Activated naive CD8-positive, alpha-beta T cell treated with anti-CD3 and anti-CD28 coated beads, Interleukin-2, amount 10 ng/mL, durations not matched to agents 7 days and 5 days (primary cell): ENCODE data around the gene DGKI. TPM values are rescaled to one million over a fixed set of nuclear protein-coding genes. Genes with fewer than 3 reads are reported as not detected.
"Not testable (repeated sequence)": the region's sequence is repeated elsewhere in the genome, so short reads cannot be mapped to it uniquely, and the experiment has no call there.

ENCODE experiments used
- ATAC-seq: fragments of 150-1000 bp; cut with Tn5 transposase; one replicate; pipeline ENCODE4 v1.10.0; 2021; ENCODE audit warnings: low read depth, moderate library complexity
- POLR2A ChIA-PET: fragments of 350-600 bp; sonication (Branson Sonifier 250); formaldehyde crosslinking; loops from one replicate; lab custom pipeline; 2021; ENCODE audit warnings: antibody characterized with exemption; lab: Charles Lee
- DNase-seq: peaks from one replicate; pipeline ENCODE4 v3.0.0; 2021
- H3K27ac Mint-ChIP-seq: one replicate; pipeline ENCODE4 v1.8.0; 2022; ENCODE audit warnings: mild to moderate bottlenecking, mixed read lengths
- H3K27me3 Mint-ChIP-seq: one replicate; pipeline ENCODE4 v1.8.0; 2022; ENCODE audit warnings: mild to moderate bottlenecking, moderate library complexity, mixed read lengths
- H3K36me3 Mint-ChIP-seq: one replicate; pipeline ENCODE4 v1.8.0; 2021; ENCODE audit warnings: mild to moderate bottlenecking, mixed read lengths
- H3K4me1 Mint-ChIP-seq: one replicate; pipeline ENCODE4 v1.8.0; 2021; ENCODE audit warnings: mixed read lengths
- H3K4me3 Mint-ChIP-seq: one replicate; pipeline ENCODE4 v1.8.0; 2022; ENCODE audit warnings: mild to moderate bottlenecking, moderate library complexity, mixed read lengths
- H3K9me3 Mint-ChIP-seq: one replicate; pipeline ENCODE4 v1.8.0; 2021; ENCODE audit warnings: mixed read lengths
- total RNA-seq, 2 experiments: library from RNA; stranded (reverse); gene quantifications; one replicate each; pipeline ENCODE4 v1.2.3, GENCODE V29; 2021

The DGKI gene
- total RNA-seq, 2 experiments from 2014 or later: not detected

DNA sequence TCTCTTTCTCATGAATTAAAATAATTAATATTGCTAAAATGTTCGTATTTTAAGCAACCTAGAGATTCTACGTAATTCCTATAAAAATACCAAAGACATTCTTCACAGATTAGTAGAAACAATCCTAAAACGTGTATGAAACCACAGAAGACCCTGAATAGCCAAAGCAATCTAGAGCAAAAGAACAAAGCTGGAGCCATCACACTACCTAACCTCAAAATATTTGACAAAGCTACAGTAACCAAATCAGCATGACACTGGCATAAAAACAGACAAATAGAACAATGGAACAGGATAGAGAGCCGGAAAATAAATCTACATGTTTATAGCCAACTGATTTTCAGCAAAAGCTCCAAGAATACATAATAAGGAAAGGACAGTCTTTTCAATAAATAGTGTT is 397.8 kb downstream of the DGKI start:
- DNase-seq (no peak), ATAC-seq (no peak)
- H3K9me3 Mint-ChIP-seq: no peaks in the 10 kb centered on the region
- H3K27me3 Mint-ChIP-seq: peaks cover 5% of the 10 kb centered on the region
- H3K4me3 Mint-ChIP-seq: no peak overlapping the region
- POLR2A ChIA-PET: no interaction called here
- no peak overlapping the region for H3K27ac Mint-ChIP-seq
- H3K4me1 Mint-ChIP-seq: no peaks in the 10 kb centered on the region
- H3K36me3 Mint-ChIP-seq: no peaks in the 10 kb centered on the region

DNA sequence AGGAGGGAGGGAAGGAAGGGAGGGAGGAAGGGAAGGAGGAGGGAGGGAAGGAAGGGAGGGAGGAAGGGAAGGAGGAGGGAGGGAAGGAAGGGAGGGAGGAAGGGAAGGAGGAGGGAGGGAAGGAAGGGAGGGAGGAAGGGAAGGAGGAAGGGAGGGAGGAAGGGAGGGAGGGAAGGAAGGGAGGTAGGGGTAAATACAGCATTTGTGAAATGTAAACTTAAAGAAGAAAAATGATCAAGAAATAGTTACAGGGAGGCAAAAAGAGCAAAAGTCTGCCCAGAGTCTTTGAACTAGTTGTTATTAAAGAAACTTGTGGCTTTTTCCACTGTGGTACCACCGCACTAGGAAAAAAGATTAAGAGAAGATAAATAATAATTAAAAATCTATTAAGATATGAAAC is 398.2 kb downstream of the DGKI start:
- H3K4me3 Mint-ChIP-seq, H3K4me1 Mint-ChIP-seq, H3K27me3 Mint-ChIP-seq, ATAC-seq, DNase-seq, POLR2A ChIA-PET, H3K9me3 Mint-ChIP-seq, H3K27ac Mint-ChIP-seq, H3K36me3 Mint-ChIP-seq: not testable (repeated sequence)

DNA sequence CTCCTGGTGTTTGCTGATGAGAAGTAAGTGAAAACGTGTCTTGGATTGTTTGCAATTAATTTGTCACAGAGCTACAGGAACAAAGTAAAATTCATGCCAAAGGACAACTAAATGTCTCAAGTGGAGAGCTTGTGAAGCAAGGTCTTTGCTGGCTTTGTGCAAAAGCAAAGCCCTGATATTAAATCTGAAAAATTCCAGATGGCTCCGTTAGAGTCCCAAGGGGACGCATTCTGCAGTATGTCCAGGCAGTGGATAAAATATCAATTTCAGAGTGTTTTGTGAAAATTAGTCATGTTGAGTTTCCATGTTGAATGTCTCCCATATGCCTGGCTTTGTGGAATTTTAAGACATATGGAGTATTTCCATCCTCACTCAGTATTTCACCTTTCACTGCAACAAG is 400.7 kb downstream of the DGKI start:
- no peak overlapping the region for H3K4me3 Mint-ChIP-seq
- no peaks in the 10 kb centered on the region for H3K9me3 Mint-ChIP-seq
- POLR2A ChIA-PET: no interaction called here
- no peak overlapping the region for H3K27ac Mint-ChIP-seq
- H3K4me1 Mint-ChIP-seq: no peaks in the 10 kb centered on the region
- DNase-seq (no peak), ATAC-seq (no peak)
- H3K36me3 Mint-ChIP-seq: no peaks in the 10 kb centered on the region
- H3K27me3 Mint-ChIP-seq: peaks cover 3% of the 10 kb centered on the region

DNA sequence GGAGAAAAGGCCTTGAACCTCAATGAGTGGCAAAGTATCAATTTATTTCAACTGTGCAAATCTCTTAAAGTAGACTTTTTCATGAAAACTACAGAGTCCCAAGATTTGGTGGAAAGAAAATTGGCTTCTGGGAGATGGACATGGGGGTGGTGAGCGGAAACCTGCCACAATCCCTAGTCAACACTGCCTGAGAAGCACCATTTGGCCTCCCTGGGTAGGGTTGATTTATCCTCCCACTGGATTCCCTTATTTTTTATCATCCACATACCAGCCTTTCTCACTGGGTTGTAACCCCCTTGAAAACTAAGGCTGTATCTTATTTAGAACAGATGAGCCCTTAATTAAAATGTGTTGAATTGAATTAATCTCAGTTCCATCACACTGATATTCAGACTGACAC is 401.5 kb downstream of the DGKI start:
- H3K4me3 Mint-ChIP-seq: no peak overlapping the region
- H3K27ac Mint-ChIP-seq: no peak overlapping the region
- no peaks in the 10 kb centered on the region for H3K9me3 Mint-ChIP-seq
- no peaks in the 10 kb centered on the region for H3K36me3 Mint-ChIP-seq
- no peaks in the 10 kb centered on the region for H3K4me1 Mint-ChIP-seq
- DNase-seq (no peak), ATAC-seq (no peak)
- H3K27me3 Mint-ChIP-seq: peaks cover 3% of the 10 kb centered on the region
- POLR2A ChIA-PET: no interaction called here

DNA sequence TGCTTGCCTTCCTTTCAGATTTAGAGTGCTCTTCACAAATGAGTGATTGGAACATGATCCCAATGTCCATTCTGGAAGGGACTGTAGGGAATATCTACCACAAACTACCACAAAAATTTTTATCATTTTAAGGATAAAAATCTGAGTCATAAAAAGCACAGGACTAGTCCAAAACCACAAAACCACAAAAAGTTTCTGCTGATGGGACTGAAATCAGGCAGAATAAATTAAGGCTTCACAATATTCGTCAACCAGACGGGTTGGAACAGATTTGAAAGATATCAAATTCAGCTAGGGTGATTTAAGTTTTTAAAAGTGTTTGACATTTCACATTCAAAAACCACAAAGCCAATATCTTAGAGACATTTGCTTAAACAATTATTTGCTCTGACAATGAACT is 403.2 kb downstream of the DGKI start:
- ATAC-seq: no peak
- POLR2A ChIA-PET: no interaction called here
- peaks cover 3% of the 10 kb centered on the region for H3K27me3 Mint-ChIP-seq
- H3K4me3 Mint-ChIP-seq: no peak overlapping the region
- peaks cover 2% of the 10 kb centered on the region for H3K9me3 Mint-ChIP-seq
- no peaks in the 10 kb centered on the region for H3K36me3 Mint-ChIP-seq
- H3K27ac Mint-ChIP-seq: no peak overlapping the region
- H3K4me1 Mint-ChIP-seq: no peaks in the 10 kb centered on the region
- DNase-seq: no peak

DNA sequence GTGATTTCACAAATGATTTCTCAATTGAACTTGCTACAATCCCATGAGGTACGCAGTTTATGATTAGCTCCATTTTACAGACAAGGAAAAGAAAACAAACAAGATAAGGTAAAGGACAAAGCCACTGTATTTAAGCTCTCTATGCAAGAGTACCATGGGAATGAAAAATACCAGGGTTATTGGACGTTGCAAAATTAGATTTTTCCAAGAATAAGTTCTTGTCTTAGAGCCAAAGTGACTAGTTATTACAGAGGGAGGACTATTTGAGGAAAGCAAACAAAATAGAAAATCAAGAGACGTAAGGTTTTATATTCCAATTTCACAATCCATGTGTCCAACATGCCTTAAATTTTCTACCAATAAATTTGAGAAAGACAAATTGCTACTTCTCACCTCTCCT is 405.3 kb downstream of the DGKI start:
- POLR2A ChIA-PET: no interaction called here
- no peaks in the 10 kb centered on the region for H3K27me3 Mint-ChIP-seq
- no peak overlapping the region for H3K27ac Mint-ChIP-seq
- no peaks in the 10 kb centered on the region for H3K36me3 Mint-ChIP-seq
- H3K9me3 Mint-ChIP-seq: peaks cover 2% of the 10 kb centered on the region
- no peaks in the 10 kb centered on the region for H3K4me1 Mint-ChIP-seq
- no peak for DNase-seq
- ATAC-seq: no peak
- H3K4me3 Mint-ChIP-seq: no peak overlapping the region

DNA sequence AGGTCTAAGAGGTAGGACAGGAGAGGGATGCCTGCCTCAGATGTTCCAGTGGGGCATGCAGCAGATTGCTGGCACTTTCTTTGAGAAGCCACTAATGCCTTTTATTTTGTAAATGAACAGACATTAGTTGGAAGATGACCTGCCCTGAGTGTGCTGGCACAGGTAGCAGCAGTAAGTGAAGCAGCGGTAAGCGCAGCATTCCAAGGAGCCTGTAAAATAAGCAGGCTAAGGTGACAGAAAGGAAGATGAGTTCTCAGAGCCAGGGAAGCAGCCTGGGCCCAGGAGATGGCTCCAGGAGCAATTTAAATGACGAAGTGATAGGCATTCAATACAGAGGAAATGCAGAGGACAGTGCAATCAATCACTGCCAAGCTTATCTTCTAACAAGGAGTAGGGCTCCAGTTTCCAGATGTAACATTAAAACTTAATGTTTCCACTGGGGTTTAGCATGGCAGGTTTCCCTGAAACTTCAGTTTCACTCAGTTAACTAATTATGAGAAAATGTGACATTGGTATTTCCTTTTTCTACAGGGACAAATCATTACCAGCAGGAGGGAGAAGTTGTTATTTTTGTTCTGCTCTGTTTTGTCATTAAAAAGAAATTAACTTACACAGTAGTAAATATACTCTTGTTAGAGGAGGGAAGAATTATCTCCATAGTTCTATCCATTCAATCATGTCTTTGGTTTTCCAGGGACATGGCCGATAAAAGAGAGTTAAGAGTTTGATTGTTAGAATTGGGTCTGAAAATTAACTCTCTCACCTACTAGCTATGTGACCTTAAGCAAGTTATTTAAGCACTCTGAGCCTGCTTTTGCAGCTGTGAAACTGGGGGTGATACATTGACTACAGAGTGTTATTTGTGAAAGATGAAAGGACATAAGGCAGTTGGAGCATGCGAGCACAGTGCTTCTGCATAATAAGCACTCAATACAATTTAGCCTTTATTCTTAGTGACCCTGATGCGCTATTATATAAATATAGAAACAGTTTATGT is 406.6 kb downstream of the DGKI start:
- Mint-ChIP-seq H3K4me1 (no peaks in the 10 kb centered on the region), H3K27me3 (no peaks in the 10 kb centered on the region), H3K27ac (no peak overlapping the region), H3K36me3 (no peaks in the 10 kb centered on the region), H3K9me3 (peaks cover 2% of the 10 kb centered on the region), H3K4me3 (no peak overlapping the region)
- DNase-seq (no peak), ATAC-seq (no peak)
- POLR2A ChIA-PET: no interaction called here

DNA sequence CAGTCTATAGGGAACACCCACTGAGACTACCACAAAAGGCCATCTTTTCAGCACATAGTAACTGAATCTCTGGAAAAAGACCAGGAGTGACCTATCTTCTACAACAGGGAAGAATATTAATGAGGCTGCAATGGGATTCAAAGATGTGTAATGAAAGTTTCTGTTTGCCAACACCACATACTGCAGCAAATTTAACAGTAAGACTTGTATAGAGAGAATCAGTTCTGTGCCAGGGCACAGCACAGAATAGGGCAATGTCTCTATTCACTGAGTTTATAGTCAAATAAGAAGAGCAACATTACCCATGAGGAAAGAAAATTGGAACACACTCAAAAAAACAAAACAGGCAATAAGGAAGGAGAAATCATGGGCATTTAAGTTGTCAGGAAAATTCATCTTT is 411.8 kb downstream of the DGKI start:
- ATAC-seq (no peak), DNase-seq (no peak)
- Mint-ChIP-seq H3K9me3 (peaks cover 3% of the 10 kb centered on the region), H3K4me1 (no peaks in the 10 kb centered on the region), H3K4me3 (no peak overlapping the region), H3K36me3 (no peaks in the 10 kb centered on the region), H3K27ac (no peak overlapping the region), H3K27me3 (no peaks in the 10 kb centered on the region)
- POLR2A ChIA-PET: no interaction called here

DNA sequence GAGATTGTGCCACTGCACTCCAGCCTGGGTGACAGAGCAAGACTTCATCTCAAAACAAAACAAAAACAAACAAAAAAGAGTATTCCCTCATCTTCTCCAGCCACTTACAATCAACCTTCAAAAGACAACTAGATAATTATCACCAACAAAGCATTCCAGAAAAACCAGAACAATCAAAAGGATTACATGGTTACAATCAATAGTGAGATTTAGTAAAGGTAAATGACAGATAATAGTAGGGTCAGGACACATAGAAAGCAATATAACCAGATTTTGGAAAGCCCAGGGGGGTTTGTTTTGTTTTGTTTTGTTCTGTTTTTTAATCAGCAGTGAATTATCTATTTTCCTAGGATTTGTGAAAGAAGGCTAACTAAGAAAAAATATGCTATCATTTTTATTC is 412.2 kb downstream of the DGKI start:
- Mint-ChIP-seq H3K27ac (no peak overlapping the region), H3K4me1 (no peaks in the 10 kb centered on the region)
- POLR2A ChIA-PET: no interaction called here

DNA sequence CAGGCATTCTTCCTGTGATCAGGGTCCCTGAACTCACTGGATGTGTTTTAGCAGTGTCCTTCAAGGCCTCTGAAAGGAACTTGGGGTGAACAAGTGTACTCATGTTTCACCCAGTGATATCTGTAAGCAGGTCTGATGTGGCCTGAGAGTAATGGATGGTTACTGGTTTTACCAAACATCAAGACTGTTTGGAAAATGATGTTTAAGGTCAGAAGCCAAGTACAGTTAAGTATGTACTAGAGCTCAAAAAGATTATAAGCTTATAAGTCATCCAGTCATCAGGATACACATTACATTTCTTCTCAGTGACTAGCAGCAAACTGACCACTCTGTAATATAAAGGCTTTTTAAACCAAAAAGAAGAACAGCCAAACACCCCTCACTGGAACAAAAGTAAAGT is 423.5 kb downstream of the DGKI start:
- no peaks in the 10 kb centered on the region for H3K9me3 Mint-ChIP-seq
- ATAC-seq: no peak
- no peak overlapping the region for H3K4me3 Mint-ChIP-seq

More for the DNA sequence above, 412.2 kb downstream of the DGKI start:
- H3K4me3 Mint-ChIP-seq: no peak overlapping the region
- H3K9me3 Mint-ChIP-seq: peaks cover 3% of the 10 kb centered on the region
- DNase-seq (no peak), ATAC-seq (no peak)
- H3K27me3 Mint-ChIP-seq: no peaks in the 10 kb centered on the region
- no peaks in the 10 kb centered on the region for H3K36me3 Mint-ChIP-seq

DNA sequence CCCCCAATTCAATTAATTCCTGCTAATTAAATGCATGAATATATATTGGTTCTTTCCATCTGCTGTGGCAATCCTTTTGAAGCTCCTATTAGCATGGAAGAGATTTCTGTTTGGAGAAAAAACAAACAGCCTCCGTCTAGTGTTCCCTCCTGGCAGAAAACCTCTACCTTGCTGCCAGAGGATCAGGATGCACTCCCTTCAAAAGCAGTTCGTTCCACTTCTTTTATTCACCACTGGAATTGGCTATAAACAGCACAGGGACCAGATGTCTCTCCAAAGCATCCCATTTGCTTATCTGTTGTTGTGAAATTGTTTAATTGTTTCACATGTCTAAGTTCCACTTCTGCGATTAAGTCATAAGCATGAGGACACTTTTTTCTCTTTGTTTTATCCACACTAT is 425.4 kb downstream of the DGKI start:
- POLR2A ChIA-PET: no interaction called here
- DNase-seq (no peak), ATAC-seq (no peak)
- Mint-ChIP-seq H3K4me1 (no peaks in the 10 kb centered on the region), H3K36me3 (no peaks in the 10 kb centered on the region), H3K27me3 (no peaks in the 10 kb centered on the region), H3K27ac (no peak overlapping the region), H3K4me3 (no peak overlapping the region), H3K9me3 (no peaks in the 10 kb centered on the region)

More for the DNA sequence above, 423.5 kb downstream of the DGKI start:
- no peak overlapping the region for H3K27ac Mint-ChIP-seq
- no peaks in the 10 kb centered on the region for H3K4me1 Mint-ChIP-seq
- DNase-seq: no peak
- no peaks in the 10 kb centered on the region for H3K27me3 Mint-ChIP-seq
- POLR2A ChIA-PET: no interaction called here
- H3K36me3 Mint-ChIP-seq: no peaks in the 10 kb centered on the region

DNA sequence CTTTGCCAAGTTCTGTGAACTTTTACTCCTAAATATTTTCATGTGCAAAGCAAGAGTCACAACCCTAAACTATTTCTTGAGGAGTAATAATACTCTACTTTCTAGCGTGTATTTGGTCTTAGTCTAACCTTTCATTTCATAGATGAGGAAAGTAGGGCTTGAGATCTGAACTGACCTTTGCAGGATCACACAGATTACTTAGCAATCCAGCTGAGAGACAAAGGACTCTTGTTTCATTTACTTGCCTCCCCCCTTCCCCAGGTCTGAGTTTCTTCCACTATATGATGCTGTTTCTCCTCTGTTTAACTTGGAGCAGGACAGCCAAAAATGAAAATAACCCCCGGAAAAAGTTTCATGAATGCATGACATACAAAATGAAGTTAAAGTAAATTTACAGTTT is 427.9 kb downstream of the DGKI start:
- DNase-seq: no peak
- no peak for ATAC-seq
- no peaks in the 10 kb centered on the region for H3K9me3 Mint-ChIP-seq
- no peak overlapping the region for H3K4me3 Mint-ChIP-seq
- no peak overlapping the region for H3K27ac Mint-ChIP-seq
- POLR2A ChIA-PET: no interaction called here
- no peaks in the 10 kb centered on the region for H3K4me1 Mint-ChIP-seq
- no peaks in the 10 kb centered on the region for H3K27me3 Mint-ChIP-seq
- H3K36me3 Mint-ChIP-seq: no peaks in the 10 kb centered on the region

DNA sequence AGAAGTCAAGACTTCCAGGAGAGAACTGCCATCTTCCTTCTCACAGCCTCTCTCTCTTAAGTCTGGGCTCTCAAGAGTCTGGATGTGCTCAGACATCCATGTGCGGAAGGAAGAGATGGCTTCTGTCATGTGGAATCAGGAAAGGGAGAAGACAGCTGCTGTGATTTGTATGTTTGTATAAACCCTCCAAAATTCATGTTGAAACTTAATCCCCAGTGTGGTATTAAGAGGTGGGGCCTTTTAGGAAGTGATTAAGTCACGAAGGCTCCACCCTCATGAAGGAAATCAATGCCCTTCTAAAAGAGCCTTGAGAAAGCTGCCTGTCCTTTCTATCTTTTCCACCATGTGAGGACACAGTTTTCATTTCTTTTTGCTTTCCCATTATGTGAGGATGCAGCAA is 429.3 kb downstream of the DGKI start:
- no peaks in the 10 kb centered on the region for H3K36me3 Mint-ChIP-seq
- POLR2A ChIA-PET: no interaction called here
- H3K4me3 Mint-ChIP-seq: no peak overlapping the region
- H3K4me1 Mint-ChIP-seq: no peaks in the 10 kb centered on the region
- H3K27me3 Mint-ChIP-seq: no peaks in the 10 kb centered on the region
- ATAC-seq: no peak
- peaks cover 2% of the 10 kb centered on the region for H3K9me3 Mint-ChIP-seq
- no peak overlapping the region for H3K27ac Mint-ChIP-seq
- no peak for DNase-seq

DNA sequence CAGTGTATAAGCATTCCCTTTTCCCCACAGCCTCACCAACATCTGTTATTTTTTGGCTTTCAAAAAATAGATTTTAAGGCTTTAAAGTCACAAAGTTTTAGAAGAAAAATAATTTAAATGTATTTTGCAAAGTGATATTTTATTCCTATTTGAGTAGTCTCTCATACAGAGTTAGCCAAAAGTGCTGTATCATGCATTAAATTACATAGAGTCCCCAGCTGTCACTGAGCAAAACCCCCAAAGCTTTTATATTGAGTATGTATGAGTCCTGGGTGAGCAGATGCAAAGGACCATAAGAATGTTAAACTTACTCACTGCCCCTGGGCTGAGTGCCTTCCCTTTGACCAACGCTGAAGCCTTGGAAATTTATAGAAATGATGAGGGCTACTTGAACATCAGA is 432.9 kb downstream of the DGKI start:
- Mint-ChIP-seq H3K27ac (no peak overlapping the region), H3K27me3 (no peaks in the 10 kb centered on the region), H3K4me1 (no peaks in the 10 kb centered on the region)

More for the DNA sequence above, 432.9 kb downstream of the DGKI start:
- no peak overlapping the region for H3K4me3 Mint-ChIP-seq
- H3K36me3 Mint-ChIP-seq: no peaks in the 10 kb centered on the region
- POLR2A ChIA-PET: no interaction called here
- ATAC-seq: no peak
- DNase-seq: no peak
- peaks cover 2% of the 10 kb centered on the region for H3K9me3 Mint-ChIP-seq
